IPS-18c (cell line): ENCODE results near the gene FCN1.
"Not testable (repeated sequence)": the region's sequence is repeated elsewhere in the genome, so short reads cannot be mapped to it uniquely, and the experiment has no call there.

ENCODE experiments used
- H3K4me3 ChIP-seq: 2 replicates; pipeline ENCODE4 v1.7.0; 2013; ENCODE audit warnings: low read depth, mild to moderate bottlenecking, low read length, moderate library complexity; ENCODE audit not compliant: insufficient read depth
- H3K9me3 ChIP-seq: one replicate; pipeline ENCODE4 v1.6.1; 2013; ENCODE audit warnings: mild to moderate bottlenecking, low read length, moderate library complexity; ENCODE audit not compliant: control insufficient read depth, insufficient read depth

FCN1 gene

DNA sequence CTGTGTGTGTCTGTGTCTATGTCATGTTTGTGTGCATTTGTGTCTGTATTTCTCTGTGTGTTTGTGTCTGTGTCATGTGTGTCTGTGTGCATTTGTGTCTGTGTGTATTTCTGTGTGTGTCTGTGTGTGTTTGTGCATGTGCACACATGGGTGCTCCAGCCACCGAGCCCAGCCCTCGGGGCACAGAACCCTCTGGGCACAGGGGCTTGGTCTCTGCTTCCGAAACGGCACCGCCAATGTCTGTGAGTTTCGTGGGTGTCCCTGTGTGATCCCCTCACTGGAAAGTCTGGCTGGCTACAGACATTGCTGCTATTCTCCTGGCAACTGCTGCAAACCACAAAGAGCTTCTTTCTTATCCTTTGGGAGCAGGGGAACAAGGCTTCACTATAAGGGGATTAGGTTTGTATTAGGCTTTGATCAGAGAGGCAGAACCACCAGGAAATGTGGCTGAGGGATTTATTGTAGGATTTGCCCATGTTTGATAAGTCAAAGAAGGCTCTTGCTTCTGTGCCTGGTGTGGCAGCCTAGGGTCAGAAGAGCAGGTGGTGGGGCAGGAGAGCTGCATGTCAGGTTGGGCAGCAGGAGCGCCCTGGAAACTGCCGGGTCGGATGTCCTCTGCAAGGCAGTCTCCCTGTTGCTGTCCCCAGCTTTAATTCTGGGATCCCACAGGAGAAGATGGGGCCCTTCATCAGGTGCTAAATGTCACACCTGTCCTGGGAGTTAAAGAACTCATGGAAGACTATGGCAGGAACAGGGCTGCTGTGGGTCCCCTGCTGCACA, 39.6 kb upstream of the FCN1 start:
- Histone ChIP-seq H3K9me3 (peaks cover 2% of the 10 kb centered on the region), H3K4me3 (no peak overlapping the region)

DNA sequence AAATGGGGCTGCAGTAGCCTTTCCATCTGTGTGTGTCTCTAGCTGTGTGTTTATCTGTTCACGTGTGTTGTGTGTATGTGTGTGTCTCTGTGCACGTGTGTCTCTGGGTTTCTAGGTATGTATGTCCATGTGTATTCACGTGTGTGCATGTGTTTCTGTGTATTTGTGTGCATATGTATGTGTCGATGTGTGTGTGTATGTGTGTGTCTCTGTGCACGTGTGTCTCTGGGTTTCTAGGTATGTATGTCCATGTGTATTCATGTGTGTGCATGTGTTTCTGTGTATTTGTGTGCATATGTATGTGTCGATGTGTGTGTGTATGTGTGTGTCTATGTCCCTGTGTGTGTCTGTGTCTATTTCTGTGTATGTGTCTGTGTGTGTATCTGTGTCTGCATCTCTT, 38.7 kb upstream of the FCN1 start:
- H3K9me3 ChIP-seq, H3K4me3 ChIP-seq: not testable (repeated sequence)

GRCh38 chr9:134955801-134956200, 38.1 kb upstream of the FCN1 start:
- Histone ChIP-seq H3K9me3 (peaks cover 2% of the 10 kb centered on the region), H3K4me3 (no peak overlapping the region)

GRCh38 chr9:134955156-134955555, 37.4 kb upstream of the FCN1 start:
- H3K4me3 ChIP-seq: no peak overlapping the region
- peaks cover 2% of the 10 kb centered on the region for H3K9me3 ChIP-seq

GRCh38 chr9:134951994-134952393, 34.3 kb upstream of the FCN1 start:
- no peaks in the 10 kb centered on the region for H3K9me3 ChIP-seq
- no peak overlapping the region for H3K4me3 ChIP-seq

DNA sequence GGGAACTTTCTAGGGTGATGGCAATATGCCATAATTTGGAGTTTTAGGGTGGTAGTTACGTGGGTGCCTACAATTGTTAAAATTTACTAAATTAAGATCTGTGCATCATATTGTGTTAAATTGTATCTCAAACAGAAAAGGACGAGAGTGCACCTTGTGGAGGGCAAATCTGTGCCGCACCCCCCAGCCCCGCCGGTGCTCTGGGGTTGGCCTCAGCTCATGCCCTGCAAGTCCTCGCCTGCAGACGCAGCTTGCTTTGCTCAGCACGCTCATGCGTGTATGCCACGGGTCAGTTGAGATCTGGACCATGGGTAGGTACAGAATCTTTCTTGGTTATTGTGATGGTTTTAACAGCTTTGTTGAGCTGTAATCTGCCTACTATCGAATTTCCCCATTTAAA, 33.7 kb upstream of the FCN1 start:
- H3K4me3 ChIP-seq: no peak overlapping the region
- H3K9me3 ChIP-seq: no peaks in the 10 kb centered on the region

DNA sequence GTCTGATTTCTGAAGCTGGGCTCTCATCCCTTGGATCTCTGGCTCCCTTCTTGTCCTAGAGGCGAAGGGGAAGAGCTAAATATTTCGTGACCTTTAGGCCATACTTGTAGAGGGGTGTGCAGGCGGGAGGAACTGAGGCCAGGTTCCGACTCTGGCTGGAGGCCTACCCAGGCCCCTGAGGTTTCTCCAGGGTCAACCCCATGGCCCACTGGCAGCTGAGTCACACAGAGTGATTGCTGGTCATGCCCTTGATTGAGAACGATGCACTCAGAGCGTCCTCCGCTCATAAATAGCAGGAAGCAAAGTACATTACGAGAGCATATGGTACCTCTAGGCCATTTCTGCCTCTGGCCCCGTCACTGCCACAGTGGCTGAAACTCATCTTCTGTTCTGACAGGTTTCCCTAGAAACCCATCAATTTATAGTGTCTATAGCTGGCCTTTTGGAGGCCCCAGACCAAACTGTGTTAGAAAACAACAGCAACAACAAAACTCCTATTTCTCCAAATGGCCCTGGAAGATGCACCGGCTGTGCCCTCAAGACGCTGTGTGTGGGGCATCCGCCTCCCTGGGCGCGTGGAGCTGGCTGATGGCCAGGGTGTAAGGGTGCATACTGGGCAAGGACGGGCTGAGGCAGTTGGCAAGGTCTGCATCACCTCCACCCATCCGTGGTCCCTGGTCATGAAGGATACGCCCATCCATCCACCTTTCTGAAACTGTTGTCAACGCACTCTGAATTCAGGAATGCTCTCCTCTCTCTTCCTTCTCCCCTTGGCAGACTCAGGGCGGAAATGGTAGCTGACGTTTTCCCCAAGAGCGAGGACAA, 32.9 kb upstream of the FCN1 start:
- H3K4me3 ChIP-seq: no peak overlapping the region
- H3K9me3 ChIP-seq: no peaks in the 10 kb centered on the region

- no peak overlapping the region for H3K4me3 ChIP-seq
- H3K9me3 ChIP-seq: no peaks in the 10 kb centered on the region
These were observed 32.1 kb upstream of the FCN1 start for GRCh38 chr9:134949681-134950385.

- Histone ChIP-seq H3K4me3 (no peak overlapping the region), H3K9me3 (no peaks in the 10 kb centered on the region)
These were observed 30.4 kb upstream of the FCN1 start for GRCh38 chr9:134948149-134948548.

- Histone ChIP-seq H3K4me3 (no peak overlapping the region), H3K9me3 (no peaks in the 10 kb centered on the region)
These were observed 29.7 kb upstream of the FCN1 start for GRCh38 chr9:134947265-134947955.

GRCh38 chr9:134946663-134947062, 29.0 kb upstream of the FCN1 start:
- Histone ChIP-seq H3K9me3 (no peaks in the 10 kb centered on the region), H3K4me3 (no peak overlapping the region)

DNA sequence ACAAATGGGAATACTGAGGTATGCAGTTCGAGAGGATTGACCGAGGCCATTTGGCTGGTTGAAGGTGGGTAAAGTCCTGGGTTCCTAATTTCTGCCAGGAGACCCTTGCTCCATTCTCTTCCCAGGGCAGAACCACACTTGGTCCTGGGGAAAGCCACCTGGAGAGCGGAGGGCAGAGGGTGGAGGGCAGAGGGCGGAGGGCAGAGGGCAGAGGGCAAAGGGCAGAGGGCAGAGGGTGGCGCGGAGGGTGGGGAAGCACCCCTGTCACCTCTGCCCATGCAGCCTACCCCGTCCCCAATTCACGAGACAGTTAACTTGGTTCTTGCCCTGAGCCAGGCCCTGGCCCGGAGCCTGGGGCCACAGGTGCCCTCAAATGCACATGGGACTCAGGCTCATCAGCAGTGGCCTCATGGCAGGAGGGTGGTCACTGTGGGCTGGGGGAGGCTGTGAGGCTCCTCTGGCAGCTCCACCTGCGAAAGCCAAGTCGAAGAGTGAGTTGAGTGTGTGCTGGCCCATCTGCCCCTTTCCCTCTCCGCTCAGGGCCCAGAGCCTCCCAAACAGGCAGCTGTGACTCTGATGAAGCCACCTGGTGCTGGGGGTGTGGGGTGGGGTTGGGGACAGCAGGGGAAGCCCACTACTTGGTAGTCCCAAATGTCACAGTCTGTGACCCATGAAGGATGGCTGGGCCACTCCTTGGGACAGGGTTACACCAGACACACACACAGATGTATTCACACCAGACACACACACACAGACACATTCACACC, 28.0 kb upstream of the FCN1 start:
- Histone ChIP-seq H3K4me3 (no peak overlapping the region), H3K9me3 (no peaks in the 10 kb centered on the region)

- Histone ChIP-seq H3K9me3 (no peaks in the 10 kb centered on the region), H3K4me3 (no peak overlapping the region)
These were observed 27.2 kb upstream of the FCN1 start for GRCh38 chr9:134944916-134945315.

GRCh38 chr9:134944351-134944802, 26.7 kb upstream of the FCN1 start:
- H3K9me3 ChIP-seq: no peaks in the 10 kb centered on the region
- H3K4me3 ChIP-seq: no peak overlapping the region

DNA sequence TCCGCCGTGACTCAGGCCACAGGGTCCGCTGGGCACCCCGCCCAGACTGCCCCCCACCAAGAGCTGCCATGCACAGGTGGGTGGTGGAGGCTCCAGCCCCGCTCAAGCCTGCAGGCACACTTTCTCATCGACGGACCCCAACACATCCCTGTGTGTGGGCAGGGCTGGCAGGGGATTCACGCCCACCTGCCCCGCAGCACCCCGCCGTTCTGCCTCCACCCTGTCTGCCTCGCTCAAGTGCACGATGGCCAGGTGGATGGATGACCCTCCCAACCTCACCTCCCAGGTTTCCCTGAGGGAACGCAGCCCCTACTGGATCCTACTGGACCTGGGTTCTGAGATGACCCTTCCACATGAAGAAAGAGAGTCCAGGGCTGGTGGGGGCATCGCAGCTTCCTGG, 26.1 kb upstream of the FCN1 start:
- H3K9me3 ChIP-seq: no peaks in the 10 kb centered on the region
- H3K4me3 ChIP-seq: no peak overlapping the region

DNA sequence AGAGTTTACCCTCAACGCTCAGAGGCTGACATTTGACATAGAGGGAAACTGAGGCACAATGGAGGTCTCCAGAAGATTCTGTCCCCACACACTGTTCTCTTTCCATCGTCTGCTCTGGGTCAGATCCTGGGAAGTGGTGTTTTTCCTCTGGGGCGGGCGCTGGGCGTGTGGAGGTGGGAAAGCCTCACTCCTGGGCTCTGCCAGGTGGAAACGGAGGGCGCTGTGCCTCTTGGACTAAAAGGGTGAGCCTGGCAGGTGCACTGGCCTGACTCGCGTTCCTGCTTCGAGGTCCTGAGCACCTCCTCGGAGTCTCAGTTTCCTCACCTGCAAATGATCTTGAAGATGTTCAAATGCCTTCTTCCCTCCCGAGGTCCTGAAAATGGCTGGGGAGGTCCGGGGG, 25.7 kb upstream of the FCN1 start:
- no peak overlapping the region for H3K4me3 ChIP-seq
- H3K9me3 ChIP-seq: no peaks in the 10 kb centered on the region

GRCh38 chr9:134942788-134943184, 25.1 kb upstream of the FCN1 start:
- H3K4me3 ChIP-seq: no peak overlapping the region
- H3K9me3 ChIP-seq: no peaks in the 10 kb centered on the region
